HAP-1 (cell line): ENCODE measurements around the gene EHF.

Experiments
- DNase-seq, 2 experiments: peaks; one replicate each; pipeline ENCODE4 v3.0.0-alpha.2; 2016 to 2020; ENCODE audit warnings: low spot score in 2 of 2
- H3K27me3 ChIP-seq: fragments of 250-450 bp; sonication (Bioruptor Pico); 2 replicates; pipeline ENCODE4 v1.5.1; 2020; ENCODE audit warnings: low read depth, mild to moderate bottlenecking, moderate library complexity
- H3K36me3 ChIP-seq: fragments of 250-450 bp; sonication (Bioruptor Pico); replicated peaks from 2 replicates; pipeline ENCODE4 v1.5.1; 2020; ENCODE audit warnings: mild to moderate bottlenecking
- H3K4me1 ChIP-seq: fragments of 250-450 bp; sonication (Bioruptor Pico); 2 replicates; pipeline ENCODE4 v1.5.1; 2020; ENCODE audit warnings: mild to moderate bottlenecking
- H3K4me3 ChIP-seq: fragments of 250-450 bp; sonication (Bioruptor Pico); 2 replicates; pipeline ENCODE4 v1.5.1; 2020; ENCODE audit warnings: mild to moderate bottlenecking, moderate library complexity
- H3K9me3 ChIP-seq: fragments of 250-450 bp; sonication (Bioruptor Pico); 2 replicates; pipeline ENCODE4 v1.5.1; 2020; ENCODE audit warnings: mild to moderate bottlenecking, moderate library complexity
- in situ Hi-C: fragments of 300-500 bp; cut with MboI; formaldehyde crosslinking; loops from 3 replicates; pipeline ENCODE4 v1.14.3; 2020; ENCODE audit warnings: low sequenced_read_pairs, inconsistent platforms, mixed read lengths

The EHF gene

DNA sequence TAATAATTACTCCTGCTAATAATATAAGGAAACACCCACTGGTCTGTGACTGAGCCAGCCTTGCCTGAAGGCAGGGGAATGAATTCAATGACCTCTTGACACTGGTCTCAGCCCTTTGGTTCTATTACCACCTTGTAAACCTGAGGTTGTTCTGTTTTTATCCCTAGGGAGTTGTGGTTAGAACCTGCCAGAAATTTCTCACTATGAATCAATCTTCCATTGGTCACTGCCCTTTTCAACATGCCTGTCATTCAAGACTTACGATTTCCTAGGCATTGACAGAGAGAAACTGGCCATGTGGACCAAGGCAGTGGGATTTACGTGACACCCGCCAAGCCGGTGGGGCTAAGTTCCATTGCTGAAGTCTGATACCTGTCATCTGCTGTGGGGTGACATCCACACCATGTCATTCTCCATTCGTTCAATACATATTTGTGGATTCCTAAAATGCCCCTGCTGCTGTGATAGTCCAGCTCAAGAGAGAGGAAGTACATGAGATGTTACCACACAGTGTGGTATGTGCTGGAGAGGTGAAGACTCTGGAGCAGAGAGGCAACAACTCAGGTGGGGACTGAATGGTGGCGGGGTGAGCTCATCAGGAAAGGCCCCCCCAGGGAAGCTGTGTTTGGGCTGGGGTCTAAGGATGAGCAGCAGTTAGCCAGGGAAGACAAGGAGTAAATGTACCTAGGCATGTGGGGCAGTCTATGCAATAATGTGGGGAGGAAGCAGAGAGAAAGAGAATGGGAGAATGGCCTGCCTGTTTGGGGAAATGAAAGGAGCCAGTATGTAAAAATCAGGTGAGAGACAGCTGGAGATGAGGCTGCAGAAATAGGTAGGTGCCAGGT lies 15.2 kb upstream of the EHF start:
- H3K27me3 ChIP-seq, result no peaks in the 10 kb centered on the region
- in situ Hi-C loops, result no loop called here
- DNase-seq, result no peak
- H3K4me3 ChIP-seq, result no peak overlapping the region
- no peaks in the 10 kb centered on the region for H3K4me1 ChIP-seq
- no peaks in the 10 kb centered on the region for H3K9me3 ChIP-seq
- no peaks in the 10 kb centered on the region for H3K36me3 ChIP-seq

GRCh38 chr11:34606326-34607120 lies 14.4 kb upstream of the EHF start:
- H3K9me3 ChIP-seq, result no peaks in the 10 kb centered on the region
- H3K27me3 ChIP-seq, result no peaks in the 10 kb centered on the region
- no peaks in the 10 kb centered on the region for H3K4me1 ChIP-seq
- H3K4me3 ChIP-seq, result no peak overlapping the region
- no peak for DNase-seq
- no peaks in the 10 kb centered on the region for H3K36me3 ChIP-seq
- in situ Hi-C loops, result no loop called here

- DNase-seq, result no peak
- no peak overlapping the region for H3K4me3 ChIP-seq
- in situ Hi-C loops, result no loop called here
- H3K27me3 ChIP-seq, result no peaks in the 10 kb centered on the region
- H3K9me3 ChIP-seq, result no peaks in the 10 kb centered on the region
- no peaks in the 10 kb centered on the region for H3K4me1 ChIP-seq
- no peaks in the 10 kb centered on the region for H3K36me3 ChIP-seq
Measured at GRCh38 chr11:34609187-34609751, 11.6 kb upstream of the EHF start.

GRCh38 chr11:34609850-34610249 lies 11.0 kb upstream of the EHF start:
- Histone ChIP-seq H3K36me3 (no peaks in the 10 kb centered on the region), H3K9me3 (no peaks in the 10 kb centered on the region), H3K4me1 (0 out of 2 replicates have a peak, but pooled peaks cover 1% of the 10 kb centered on the region), H3K27me3 (no peaks in the 10 kb centered on the region), H3K4me3 (no peak overlapping the region)
- no peak for DNase-seq
- in situ Hi-C loops, result no loop called here

- H3K9me3 ChIP-seq, result no peaks in the 10 kb centered on the region
- 0 out of 2 replicates have a peak, but pooled peaks cover 2% of the 10 kb centered on the region for H3K4me1 ChIP-seq
- no peak overlapping the region for H3K4me3 ChIP-seq
- no peak for DNase-seq
- H3K27me3 ChIP-seq, result no peaks in the 10 kb centered on the region
- H3K36me3 ChIP-seq, result no peaks in the 10 kb centered on the region
- in situ Hi-C loops, result no loop called here
Measured at GRCh38 chr11:34610324-34611041, 10.4 kb upstream of the EHF start.

GRCh38 chr11:34613015-34613414 lies 7.9 kb upstream of the EHF start:
- H3K4me3 ChIP-seq, result no peak overlapping the region
- no peaks in the 10 kb centered on the region for H3K27me3 ChIP-seq
- in situ Hi-C loops, result no loop called here
- no peaks in the 10 kb centered on the region for H3K9me3 ChIP-seq
- H3K36me3 ChIP-seq, result no peaks in the 10 kb centered on the region
- no peak for DNase-seq
- 0 out of 2 replicates have a peak, but pooled peaks cover 2% of the 10 kb centered on the region for H3K4me1 ChIP-seq

GRCh38 chr11:34613552-34614056 lies 7.3 kb upstream of the EHF start:
- in situ Hi-C loops, result no loop called here
- Histone ChIP-seq H3K4me3 (no peak overlapping the region), H3K9me3 (no peaks in the 10 kb centered on the region), H3K4me1 (0 out of 2 replicates have a peak, but pooled peaks cover 2% of the 10 kb centered on the region), H3K36me3 (no peaks in the 10 kb centered on the region), H3K27me3 (no peaks in the 10 kb centered on the region)
- no peak for DNase-seq

DNA sequence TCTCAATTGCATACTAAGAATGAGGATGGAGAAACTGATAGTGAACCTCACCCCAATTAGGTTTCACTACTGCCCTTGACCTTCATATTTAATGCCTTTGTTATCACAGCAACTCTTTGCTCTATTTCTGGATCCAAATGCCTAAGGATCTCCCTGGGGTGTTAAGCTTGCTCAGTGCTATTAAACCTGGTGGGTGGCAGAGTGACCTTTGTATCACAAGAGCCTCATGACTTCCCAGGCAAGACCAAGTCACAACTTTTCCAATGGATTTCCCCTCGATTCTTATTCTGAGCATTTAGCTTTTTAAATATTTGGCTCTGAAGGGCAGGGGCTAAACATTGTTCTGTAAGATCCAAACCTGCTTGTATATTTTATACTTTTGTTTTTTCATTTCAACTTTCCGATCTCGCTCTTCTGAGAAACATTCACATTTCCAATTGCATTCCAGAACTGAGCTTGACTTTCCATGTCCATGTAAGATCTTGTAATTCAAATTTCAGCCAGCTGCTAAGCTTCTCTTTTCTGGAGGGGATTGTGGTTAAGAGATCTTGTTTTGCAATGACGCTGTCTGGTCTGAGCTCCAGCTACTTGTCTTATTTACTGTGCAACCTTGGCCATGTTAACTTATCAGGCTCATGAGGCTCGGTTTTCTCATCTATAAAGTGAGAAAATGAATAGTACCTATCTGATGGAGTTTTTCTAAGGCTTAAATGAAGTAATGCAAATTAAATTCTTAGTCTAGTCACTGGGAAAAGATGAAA lies 6.4 kb upstream of the EHF start:
- in situ Hi-C loops, result no loop called here
- Histone ChIP-seq H3K4me1 (0 out of 2 replicates have a peak, but pooled peaks cover 2% of the 10 kb centered on the region), H3K9me3 (no peaks in the 10 kb centered on the region), H3K36me3 (no peaks in the 10 kb centered on the region), H3K27me3 (no peaks in the 10 kb centered on the region), H3K4me3 (no peak overlapping the region)
- DNase-seq, result no peak

DNA sequence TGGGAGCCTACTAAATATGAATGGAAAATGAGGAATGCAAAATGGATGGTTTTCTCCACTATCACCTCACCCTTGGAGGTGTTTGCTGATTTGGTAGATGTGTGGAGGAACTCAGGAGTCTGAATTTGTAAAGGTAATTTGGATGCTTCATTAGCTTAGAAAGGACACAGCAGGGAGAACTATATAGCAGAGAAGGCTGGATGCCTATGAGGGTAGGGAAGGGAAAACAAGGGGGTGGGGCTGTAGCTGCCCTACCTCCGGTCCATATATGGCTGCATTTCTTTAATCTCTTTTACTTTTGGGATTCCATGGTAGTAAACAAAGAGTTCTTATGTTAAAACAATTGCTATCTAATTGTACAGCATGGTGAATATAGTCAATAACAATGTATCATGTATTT lies 4.8 kb upstream of the EHF start:
- no peak for DNase-seq
- in situ Hi-C loops, result no loop called here
- H3K9me3 ChIP-seq, result no peaks in the 10 kb centered on the region
- no peak overlapping the region for H3K4me3 ChIP-seq
- H3K4me1 ChIP-seq, result 0 out of 2 replicates have a peak, but pooled peaks cover 2% of the 10 kb centered on the region
- no peaks in the 10 kb centered on the region for H3K36me3 ChIP-seq
- no peaks in the 10 kb centered on the region for H3K27me3 ChIP-seq

DNA sequence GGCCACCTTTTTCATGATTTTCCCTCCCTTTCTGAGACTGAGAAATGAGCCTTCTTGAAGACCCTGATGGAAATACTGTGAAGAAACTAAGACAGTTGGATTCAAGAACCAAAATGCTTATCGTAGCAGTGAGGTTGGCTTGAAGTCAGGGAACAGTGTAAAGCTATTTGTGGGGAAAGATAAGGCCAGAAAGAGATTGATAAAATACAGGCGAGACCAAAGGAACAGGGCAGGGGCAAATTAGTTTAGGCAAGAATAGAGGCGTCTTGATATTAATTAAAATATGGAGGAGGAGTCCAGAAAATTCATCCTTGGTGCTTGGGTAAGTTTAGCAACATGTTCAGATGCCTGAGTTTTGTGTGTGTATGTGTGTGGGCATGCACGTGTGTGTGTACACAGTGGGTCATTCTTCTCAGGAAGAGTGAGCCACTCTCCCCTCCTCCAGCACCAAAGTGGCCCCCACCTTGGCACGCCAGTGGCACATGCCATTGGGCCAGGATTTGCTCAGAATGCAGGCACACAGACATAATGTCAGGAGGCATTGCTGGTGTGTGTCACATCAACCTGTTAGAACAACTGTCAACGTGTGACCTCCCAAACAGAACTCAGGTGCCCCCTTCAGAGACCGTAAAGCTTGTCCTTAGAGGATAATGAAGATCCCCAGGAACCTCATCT lies 3.9 kb upstream of the EHF start:
- Histone ChIP-seq H3K4me1 (0 out of 2 replicates have a peak, but pooled peaks cover 2% of the 10 kb centered on the region), H3K4me3 (no peak overlapping the region), H3K27me3 (no peaks in the 10 kb centered on the region), H3K36me3 (no peaks in the 10 kb centered on the region), H3K9me3 (no peaks in the 10 kb centered on the region)
- no peak for DNase-seq
- in situ Hi-C loops, result no loop called here

GRCh38 chr11:34618406-34618805 lies 2.5 kb upstream of the EHF start:
- Histone ChIP-seq H3K4me3 (no peak overlapping the region), H3K4me1 (0 out of 2 replicates have a peak, but pooled peaks cover 2% of the 10 kb centered on the region), H3K9me3 (no peaks in the 10 kb centered on the region), H3K27me3 (no peaks in the 10 kb centered on the region), H3K36me3 (no peaks in the 10 kb centered on the region)
- in situ Hi-C loops, result no loop called here
- no peak for DNase-seq

- no peaks in the 10 kb centered on the region for H3K36me3 ChIP-seq
- DNase-seq, result no peak
- H3K9me3 ChIP-seq, result no peaks in the 10 kb centered on the region
- no peak overlapping the region for H3K4me3 ChIP-seq
- H3K27me3 ChIP-seq, result no peaks in the 10 kb centered on the region
- 0 out of 2 replicates have a peak, but pooled peaks cover 2% of the 10 kb centered on the region for H3K4me1 ChIP-seq
- in situ Hi-C loops, result no loop called here
Measured at GRCh38 chr11:34619062-34619516, 1.8 kb upstream of the EHF start.
